Gastroesophageal sphincter (tissue), 3 donors: ENCODE results near the gene IGF2R.

Experiments
- POLR2A ChIP-seq, 2 donors: fragments of 450-650 bp; IDR thresholded peaks; one replicate each; pipeline ENCODE4 v1.6.1; 2017; ENCODE audit warnings: antibody characterized with exemption in 2 of 2, mild to moderate bottlenecking in 2 of 2, moderate library complexity in 1 of 2
- TF ChIP-seq, protein P1 (sequence below), 4 experiments: fragments of 200-600 bp in 2 of 4; fragments of 450-650 bp in 2 of 4; sonication (generic) in 1 of 4; IDR thresholded peaks; one replicate each; pipeline ENCODE4 v1.5.1; 2017 to 2019; ENCODE audit warnings: antibody characterized with exemption in 4 of 4, mild to moderate bottlenecking in 2 of 4, moderate library complexity in 2 of 4

- TF ChIP-seq, protein P1, sequence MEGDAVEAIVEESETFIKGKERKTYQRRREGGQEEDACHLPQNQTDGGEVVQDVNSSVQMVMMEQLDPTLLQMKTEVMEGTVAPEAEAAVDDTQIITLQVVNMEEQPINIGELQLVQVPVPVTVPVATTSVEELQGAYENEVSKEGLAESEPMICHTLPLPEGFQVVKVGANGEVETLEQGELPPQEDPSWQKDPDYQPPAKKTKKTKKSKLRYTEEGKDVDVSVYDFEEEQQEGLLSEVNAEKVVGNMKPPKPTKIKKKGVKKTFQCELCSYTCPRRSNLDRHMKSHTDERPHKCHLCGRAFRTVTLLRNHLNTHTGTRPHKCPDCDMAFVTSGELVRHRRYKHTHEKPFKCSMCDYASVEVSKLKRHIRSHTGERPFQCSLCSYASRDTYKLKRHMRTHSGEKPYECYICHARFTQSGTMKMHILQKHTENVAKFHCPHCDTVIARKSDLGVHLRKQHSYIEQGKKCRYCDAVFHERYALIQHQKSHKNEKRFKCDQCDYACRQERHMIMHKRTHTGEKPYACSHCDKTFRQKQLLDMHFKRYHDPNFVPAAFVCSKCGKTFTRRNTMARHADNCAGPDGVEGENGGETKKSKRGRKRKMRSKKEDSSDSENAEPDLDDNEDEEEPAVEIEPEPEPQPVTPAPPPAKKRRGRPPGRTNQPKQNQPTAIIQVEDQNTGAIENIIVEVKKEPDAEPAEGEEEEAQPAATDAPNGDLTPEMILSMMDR (IDR thresholded peaks at IDR 0.05): no peak
- no peak for TF ChIP-seq POLR2A (IDR thresholded peaks at IDR 0.05)
These were observed 115.4 kb downstream of the IGF2R start for GRCh38 chr6:160084198-160084776.
